Measurements from ENCODE around the gene GNAQ. TPM values are rescaled to one million over a fixed set of nuclear protein-coding genes. Genes with fewer than 3 reads are reported as not detected.

GNAQ gene
- total and polyA plus RNA-seq, 8 donors: 55.5 to 95.5 (median 62.8) TPM

GRCh38 chr9:77843871-77844155, 187.8 kb downstream of the GNAQ start:
- H3K4me3 ChIP-seq: no peak overlapping the region
- H3K27ac ChIP-seq: no peak overlapping the region
- no peaks in the 10 kb centered on the region for H3K27me3 ChIP-seq
- peaks cover 11 to 93% of the 10 kb centered on the region in 2 donors for H3K4me1 ChIP-seq
- DNase-seq (no peak), ATAC-seq (no peak)
- no peak for TF ChIP-seq CTCF (IDR thresholded peaks at IDR 0.05)
- no peaks in the 10 kb centered on the region for H3K36me3 ChIP-seq
- intact Hi-C loops (cut with DNase I): no loop called here
- no peaks in the 10 kb centered on the region for H3K9me3 ChIP-seq

- Histone ChIP-seq H3K36me3 (no peaks in the 10 kb centered on the region), H3K9me3 (no peaks in the 10 kb centered on the region), H3K27ac (no peak overlapping the region), H3K4me1 (peaks cover 7 to 92% of the 10 kb centered on the region in 2 donors), H3K4me3 (no peak overlapping the region), H3K27me3 (no peaks in the 10 kb centered on the region)
- intact Hi-C loops (cut with DNase I): no loop called here
- ATAC-seq (no peak), DNase-seq (no peak)
- no peak for TF ChIP-seq CTCF (IDR thresholded peaks at IDR 0.05)
These were observed 188.3 kb downstream of the GNAQ start for GRCh38 chr9:77843076-77843870.

GRCh38 chr9:77841739-77842386, 189.7 kb downstream of the GNAQ start:
- no peak overlapping the region for H3K4me3 ChIP-seq
- H3K27ac ChIP-seq: peak overlapping the region in 1 of 2 donors; percentile 4
- TF ChIP-seq CTCF (IDR thresholded peaks at IDR 0.05): peak in 1 of 2 donors; percentile 24
- H3K27me3 ChIP-seq: no peaks in the 10 kb centered on the region
- H3K9me3 ChIP-seq: no peaks in the 10 kb centered on the region
- no peaks in the 10 kb centered on the region for H3K36me3 ChIP-seq
- intact Hi-C loops (cut with DNase I): no loop called here
- ATAC-seq (peak; percentile 16), DNase-seq (no peak)
- H3K4me1 ChIP-seq: peaks cover 0 to 84% of the 10 kb centered on the region in 2 donors

GRCh38 chr9:77839459-77840140, 192.0 kb downstream of the GNAQ start:
- peak overlapping the region in 1 of 2 donors; percentile 7 for H3K27ac ChIP-seq

More at GRCh38 chr9:77839459-77840140, 192.0 kb downstream of the GNAQ start:
- intact Hi-C loops (cut with DNase I): no loop called here
- Histone ChIP-seq H3K4me1 (peaks cover 0 to 72% of the 10 kb centered on the region in 2 donors), H3K36me3 (no peaks in the 10 kb centered on the region), H3K27me3 (no peaks in the 10 kb centered on the region), H3K9me3 (no peaks in the 10 kb centered on the region), H3K4me3 (no peak overlapping the region)
- no peak for DNase-seq
- no peak for TF ChIP-seq CTCF (IDR thresholded peaks at IDR 0.05)
- ATAC-seq: peak; percentile 43
